Keratinocyte (primary cell): ENCODE data around the gene CREB3L2.

Experiments used
- EZH2 ChIP-seq: IDR thresholded peaks from one replicate; pipeline ENCODE4 v1.6.1; 2012; ENCODE audit warnings: inconsistent platforms, mild to moderate bottlenecking, low read length, moderate library complexity
- TF ChIP-seq, protein P1 (sequence below), 3 experiments: IDR thresholded peaks in 1 of 3; conservative IDR thresholded peaks in 1 of 3; optimal IDR thresholded peaks in 1 of 3; 2 replicates in 2 of 3; 3 replicates in 1 of 3; pipeline versions ENCODE3 to v1.5.1; 2011; ENCODE audit warnings: low read length in 3 of 3, mild to moderate bottlenecking in 3 of 3, moderate library complexity in 2 of 3, control low read depth in 1 of 3, inconsistent platforms in 1 of 3; ENCODE audit not compliant: insufficient read depth in 2 of 3; ENCODE audit errors: extremely low read depth in 1 of 3

DNA sequence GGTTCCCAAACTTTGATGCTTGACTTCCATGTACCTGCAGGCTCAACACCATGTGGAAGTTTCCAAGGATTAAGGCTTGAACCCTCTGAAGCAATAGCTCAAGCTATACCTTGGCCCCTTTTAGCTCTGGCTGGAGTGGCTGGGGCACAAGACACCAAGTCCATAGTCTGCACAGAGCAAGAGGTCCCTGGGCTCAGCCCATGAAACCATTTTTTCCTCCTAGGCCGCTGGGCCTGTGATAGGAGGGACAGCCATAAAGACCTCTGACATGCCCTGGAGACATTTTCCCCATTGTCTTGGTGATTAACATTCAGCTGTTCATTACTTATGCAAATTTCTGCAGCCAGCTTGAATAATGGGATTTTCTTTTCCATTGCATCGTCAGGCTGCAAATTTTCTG is 169.5 kb downstream of the CREB3L2 start:
- TF ChIP-seq, protein P1, sequence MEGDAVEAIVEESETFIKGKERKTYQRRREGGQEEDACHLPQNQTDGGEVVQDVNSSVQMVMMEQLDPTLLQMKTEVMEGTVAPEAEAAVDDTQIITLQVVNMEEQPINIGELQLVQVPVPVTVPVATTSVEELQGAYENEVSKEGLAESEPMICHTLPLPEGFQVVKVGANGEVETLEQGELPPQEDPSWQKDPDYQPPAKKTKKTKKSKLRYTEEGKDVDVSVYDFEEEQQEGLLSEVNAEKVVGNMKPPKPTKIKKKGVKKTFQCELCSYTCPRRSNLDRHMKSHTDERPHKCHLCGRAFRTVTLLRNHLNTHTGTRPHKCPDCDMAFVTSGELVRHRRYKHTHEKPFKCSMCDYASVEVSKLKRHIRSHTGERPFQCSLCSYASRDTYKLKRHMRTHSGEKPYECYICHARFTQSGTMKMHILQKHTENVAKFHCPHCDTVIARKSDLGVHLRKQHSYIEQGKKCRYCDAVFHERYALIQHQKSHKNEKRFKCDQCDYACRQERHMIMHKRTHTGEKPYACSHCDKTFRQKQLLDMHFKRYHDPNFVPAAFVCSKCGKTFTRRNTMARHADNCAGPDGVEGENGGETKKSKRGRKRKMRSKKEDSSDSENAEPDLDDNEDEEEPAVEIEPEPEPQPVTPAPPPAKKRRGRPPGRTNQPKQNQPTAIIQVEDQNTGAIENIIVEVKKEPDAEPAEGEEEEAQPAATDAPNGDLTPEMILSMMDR (optimal IDR thresholded peaks at IDR 0.05 in 1 of 3, IDR thresholded peaks at IDR 0.05 in 1 of 3, conservative IDR thresholded peaks at IDR 0.05 in 1 of 3; ENCODE audit: extremely low read depth in 1 of 3, insufficient read depth in 2 of 3, low read length in 3 of 3), result no peak
- no peak for TF ChIP-seq EZH2
